HEK293 (cell line): Measurements from ENCODE around the gene MBNL2.

Source experiments
- CTCF ChIA-PET: fragments of 350-600 bp; formaldehyde crosslinking; extraction: SDS; loops from one replicate; lab custom pipeline; 2021; ENCODE audit warnings: antibody characterized with exemption; lab: Yijun Ruan, JAX
- POLR2A ChIA-PET: fragments of 300-600 bp; formaldehyde crosslinking; extraction: SDS; loops from one replicate; lab custom pipeline; 2020; ENCODE audit warnings: antibody characterized with exemption, inconsistent platforms; lab: Yijun Ruan, JAX
- H3K27ac ChIP-seq: fragments of 200-500 bp; sonication (Bioruptor generic); 2 replicates; pipeline ENCODE4 v1.5.1; 2014; ENCODE audit warnings: low read depth, low read length, control low read depth, inconsistent platforms; ENCODE audit errors: extremely low read depth
- H3K36me3 ChIP-seq, 2 experiments: fragments of 200-500 bp in 1 of 2; sonication (Bioruptor generic) in 1 of 2; 1 replicate in 1 of 2; 2 replicates in 1 of 2; pipeline ENCODE4 v1.5.1; 2014 to 2017; ENCODE audit warnings: inconsistent platforms in 2 of 2, low read length in 2 of 2; ENCODE audit not compliant: control insufficient read depth in 2 of 2, insufficient read depth in 1 of 2
- H3K4me1 ChIP-seq: fragments of 200-500 bp; sonication (Bioruptor generic); 2 replicates; pipeline ENCODE4 v1.5.1; 2014; ENCODE audit warnings: mild to moderate bottlenecking, low read length, inconsistent platforms; ENCODE audit not compliant: control insufficient read depth, insufficient read depth
- H3K4me3 ChIP-seq: 2 replicates; pipeline ENCODE4 v1.5.1; 2011; ENCODE audit warnings: low read depth, mild to moderate bottlenecking, control low read depth, low read length, moderate library complexity
- H3K9me3 ChIP-seq: fragments of 200-500 bp; sonication (Bioruptor generic); 2 replicates; pipeline ENCODE4 v1.5.1; 2014; ENCODE audit warnings: low read depth, low read length, inconsistent platforms; ENCODE audit not compliant: control insufficient read depth, insufficient read depth
- EGR2 ChIP-seq: fragments of 450-650 bp; formaldehyde crosslinking; IDR thresholded peaks from 2 replicates; pipeline ENCODE4 v1.5.1; 2016; ENCODE audit warnings: low read depth, missing biosample characterization, missing genetic modification characterization
- FEZF1 ChIP-seq: fragments of 450-650 bp; formaldehyde crosslinking; IDR thresholded peaks from 2 replicates; pipeline ENCODE4 v1.5.1; 2016; ENCODE audit warnings: missing biosample characterization, missing genetic modification characterization
- GLI2 ChIP-seq: fragments of 450-650 bp; formaldehyde crosslinking; IDR thresholded peaks from 2 replicates; pipeline ENCODE4; 2017; ENCODE audit warnings: missing biosample characterization, missing genetic modification characterization, low read depth, borderline replicate concordance
- IKZF3 ChIP-seq: fragments of 450-650 bp; IDR thresholded peaks from 2 replicates; pipeline ENCODE4 v1.5.0; 2018; ENCODE audit warnings: missing biosample characterization, mild to moderate bottlenecking, missing genetic modification characterization, moderate library complexity
- KLF17 ChIP-seq: fragments of 450-650 bp; formaldehyde crosslinking; IDR thresholded peaks from 2 replicates; pipeline ENCODE4 v1.5.1; 2016; ENCODE audit warnings: missing biosample characterization, missing genetic modification characterization
- OSR2 ChIP-seq: fragments of 450-650 bp; formaldehyde crosslinking; IDR thresholded peaks from 2 replicates; pipeline ENCODE4 v1.5.1; 2016; ENCODE audit warnings: missing biosample characterization, missing genetic modification characterization
- PATZ1 ChIP-seq: fragments of 450-650 bp; formaldehyde crosslinking; IDR thresholded peaks from 2 replicates; pipeline ENCODE4 v1.5.1; 2016; ENCODE audit warnings: missing biosample characterization, missing genetic modification characterization
- PRDM4 ChIP-seq: fragments of 450-650 bp; formaldehyde crosslinking; IDR thresholded peaks from 2 replicates; pipeline ENCODE4 v1.5.1; 2017; ENCODE audit warnings: missing biosample characterization, missing genetic modification characterization
- PRDM6 ChIP-seq: fragments of 450-650 bp; formaldehyde crosslinking; IDR thresholded peaks from 2 replicates; pipeline ENCODE4 v1.5.1; 2017; ENCODE audit warnings: missing biosample characterization, missing genetic modification characterization
- SALL2 ChIP-seq: fragments of 450-650 bp; formaldehyde crosslinking; IDR thresholded peaks from 2 replicates; pipeline ENCODE4 v1.5.0; 2017; ENCODE audit warnings: missing biosample characterization, mild to moderate bottlenecking, missing genetic modification characterization, borderline replicate concordance
- SETDB1 ChIP-seq: IDR thresholded peaks from one replicate; pipeline ENCODE4 v1.6.1; 2017; ENCODE audit warnings: mild to moderate bottlenecking, low read length, moderate library complexity, mixed read lengths; ENCODE audit not compliant: insufficient read length
- SP7 ChIP-seq: fragments of 450-650 bp; formaldehyde crosslinking; IDR thresholded peaks from 2 replicates; pipeline ENCODE4 v1.5.1; 2016; ENCODE audit warnings: missing biosample characterization, missing genetic modification characterization
- TRIM28 ChIP-seq: IDR thresholded peaks from 2 replicates; pipeline ENCODE4 v1.6.1; 2011; ENCODE audit warnings: low read length, control low read depth, borderline replicate concordance
- YY1 ChIP-seq: fragments of 450-650 bp; formaldehyde crosslinking; IDR thresholded peaks from 2 replicates; pipeline ENCODE4 v1.5.1; 2018; ENCODE audit warnings: missing biosample characterization, missing genetic modification characterization
- ZIC2 ChIP-seq: fragments of 450-650 bp; formaldehyde crosslinking; IDR thresholded peaks from 2 replicates; pipeline ENCODE4 v1.5.1; 2016; ENCODE audit warnings: missing biosample characterization, missing genetic modification characterization
- ZNF140 ChIP-seq: fragments of 450-650 bp; formaldehyde crosslinking; IDR thresholded peaks from 2 replicates; pipeline ENCODE4 v1.5.1; 2016; ENCODE audit warnings: missing biosample characterization, missing genetic modification characterization
- ZNF146 ChIP-seq: fragments of 450-650 bp; formaldehyde crosslinking; IDR thresholded peaks from 2 replicates; pipeline ENCODE4 v1.5.1; 2016; ENCODE audit warnings: missing biosample characterization, missing genetic modification characterization
- ZNF18 ChIP-seq: fragments of 450-650 bp; formaldehyde crosslinking; IDR thresholded peaks from 2 replicates; pipeline ENCODE4 v1.5.1; 2016; ENCODE audit warnings: missing biosample characterization, missing genetic modification characterization
- ZNF24 ChIP-seq: fragments of 450-650 bp; formaldehyde crosslinking; IDR thresholded peaks from 2 replicates; pipeline ENCODE4 v1.5.1; 2016; ENCODE audit warnings: missing biosample characterization, missing genetic modification characterization
- ZNF311 ChIP-seq: fragments of 450-650 bp; formaldehyde crosslinking; IDR thresholded peaks from 2 replicates; pipeline ENCODE4 v1.5.1; 2017; ENCODE audit warnings: missing biosample characterization, missing genetic modification characterization, borderline replicate concordance
- ZNF335 ChIP-seq: fragments of 450-650 bp; formaldehyde crosslinking; conservative IDR thresholded peaks from 2 replicates; pipeline ENCODE4 v1.5.1; 2016; ENCODE audit warnings: missing biosample characterization, missing genetic modification characterization
- ZNF391 ChIP-seq: fragments of 450-650 bp; formaldehyde crosslinking; IDR thresholded peaks from 2 replicates; pipeline ENCODE4 v1.5.1; 2016; ENCODE audit warnings: low read depth, missing biosample characterization, missing genetic modification characterization, borderline replicate concordance
- ZNF629 ChIP-seq: fragments of 450-650 bp; formaldehyde crosslinking; IDR thresholded peaks from 2 replicates; pipeline ENCODE4 v1.5.1; 2017; ENCODE audit warnings: missing biosample characterization, missing genetic modification characterization
- ZNF639 ChIP-seq: fragments of 450-650 bp; formaldehyde crosslinking; IDR thresholded peaks from 2 replicates; pipeline ENCODE4 v1.5.1; 2016; ENCODE audit warnings: missing biosample characterization, missing genetic modification characterization
- ZNF658 ChIP-seq: fragments of 450-650 bp; formaldehyde crosslinking; IDR thresholded peaks from 2 replicates; pipeline ENCODE4; 2016; ENCODE audit warnings: missing biosample characterization, missing genetic modification characterization
- ZNF843 ChIP-seq: fragments of 450-650 bp; formaldehyde crosslinking; IDR thresholded peaks from 2 replicates; pipeline ENCODE4 v1.5.1; 2016; ENCODE audit warnings: missing biosample characterization, missing genetic modification characterization
- ZSCAN23 ChIP-seq: fragments of 450-650 bp; formaldehyde crosslinking; IDR thresholded peaks from 2 replicates; pipeline ENCODE4 v1.5.1; 2016; ENCODE audit warnings: missing biosample characterization, missing genetic modification characterization
- ZSCAN30 ChIP-seq: fragments of 450-650 bp; IDR thresholded peaks from 2 replicates; pipeline ENCODE4 v1.5.1; 2018; ENCODE audit warnings: missing biosample characterization, mild to moderate bottlenecking, missing genetic modification characterization, moderate library complexity

The MBNL2 gene

GRCh38 chr13:97257228-97257755, 35.2 kb downstream of the MBNL2 start:
- POLR2A ChIA-PET = no interaction called here
- CTCF ChIA-PET = interaction anchor here (0.8 kb wide), 1 partner anchor 87 kb away, joined by 3 read pairs; no protein-coding TSS in a partner anchor
- H3K4me3 ChIP-seq = no peak overlapping the region
- peak overlapping the region; percentile 38 for H3K27ac ChIP-seq
- no peaks in the 10 kb centered on the region for H3K9me3 ChIP-seq
- peaks cover 47% of the 10 kb centered on the region for H3K4me1 ChIP-seq
- no peaks in the 10 kb centered on the region for H3K36me3 ChIP-seq
- TF ChIP-seq GLI2 (tag by site-specific recombination) (peak; percentile 74; the same call in 1 of the 2 replicates), ZNF335 (no peak), ZNF146 (peak; percentile 12; the same call in 1 of the 2 replicates), ZNF843 (tag by site-specific recombination) (peak; percentile 87), ZIC2 (tag by site-specific recombination) (peak; percentile 39; the same call in 1 of the 2 replicates), ZNF311 (no peak), ZSCAN30 (0 out of 2 replicates have a peak, but pooled peaks have one; percentile 15), SETDB1 (no peak), ZNF629 (tag by site-specific recombination) (peak; percentile 51; the same call in 1 of the 2 replicates), OSR2 (tag by site-specific recombination) (peak; percentile 84), EGR2 (tag by site-specific recombination) (no peak), ZNF24 (peak; percentile 33; the same call in 1 of the 2 replicates), ZNF639 (tag by site-specific recombination) (peak; percentile 79), ZNF391 (tag by site-specific recombination) (0 out of 2 replicates have a peak, but pooled peaks have one; percentile 13), FEZF1 (tag by site-specific recombination) (peak; percentile 90), PRDM4 (peak; percentile 78), KLF17 (peak; percentile 39; the same call in 1 of the 2 replicates), SP7 (tag by site-specific recombination) (peak; percentile 38; the same call in 1 of the 2 replicates), ZNF140 (tag by site-specific recombination) (no peak), PATZ1 (tag by site-specific recombination) (no peak), PRDM6 (tag by site-specific recombination) (peak; percentile 72), TRIM28 (0 out of 2 replicates have a peak, but pooled peaks have one; percentile 6), SALL2 (tag by site-specific recombination) (no peak), IKZF3 (tag by site-specific recombination) (peak; percentile 47; the same call in 1 of the 2 replicates), ZSCAN23 (tag by site-specific recombination) (peak; percentile 63; the same call in 1 of the 2 replicates), ZNF658 (tag by site-specific recombination) (no peak), YY1 (0 out of 2 replicates have a peak, but pooled peaks have one; percentile 23), ZNF18 (tag by site-specific recombination) (0 out of 2 replicates have a peak, but pooled peaks have one; percentile 18)
